ENCODE data around the gene STH. TPM values are rescaled to one million over a fixed set of nuclear protein-coding genes. Genes with fewer than 3 reads are reported as not detected.

The STH gene, protein sequence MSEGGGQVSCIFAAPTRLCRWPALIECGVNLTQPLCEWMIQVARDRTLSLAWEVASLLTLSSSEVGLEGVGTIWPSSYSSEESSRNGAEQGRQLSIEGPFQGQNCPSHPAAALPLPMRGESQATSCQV
- total RNA-seq (not detected in 2 replicates), polyA plus RNA-seq (not detected in 2 replicates), polyA minus RNA-seq (ENCODE audit: low replicate concordance) (not detected in 2 replicates)
- polyA plus RNA-seq (2012) = not detected in 2 replicates

DNA sequence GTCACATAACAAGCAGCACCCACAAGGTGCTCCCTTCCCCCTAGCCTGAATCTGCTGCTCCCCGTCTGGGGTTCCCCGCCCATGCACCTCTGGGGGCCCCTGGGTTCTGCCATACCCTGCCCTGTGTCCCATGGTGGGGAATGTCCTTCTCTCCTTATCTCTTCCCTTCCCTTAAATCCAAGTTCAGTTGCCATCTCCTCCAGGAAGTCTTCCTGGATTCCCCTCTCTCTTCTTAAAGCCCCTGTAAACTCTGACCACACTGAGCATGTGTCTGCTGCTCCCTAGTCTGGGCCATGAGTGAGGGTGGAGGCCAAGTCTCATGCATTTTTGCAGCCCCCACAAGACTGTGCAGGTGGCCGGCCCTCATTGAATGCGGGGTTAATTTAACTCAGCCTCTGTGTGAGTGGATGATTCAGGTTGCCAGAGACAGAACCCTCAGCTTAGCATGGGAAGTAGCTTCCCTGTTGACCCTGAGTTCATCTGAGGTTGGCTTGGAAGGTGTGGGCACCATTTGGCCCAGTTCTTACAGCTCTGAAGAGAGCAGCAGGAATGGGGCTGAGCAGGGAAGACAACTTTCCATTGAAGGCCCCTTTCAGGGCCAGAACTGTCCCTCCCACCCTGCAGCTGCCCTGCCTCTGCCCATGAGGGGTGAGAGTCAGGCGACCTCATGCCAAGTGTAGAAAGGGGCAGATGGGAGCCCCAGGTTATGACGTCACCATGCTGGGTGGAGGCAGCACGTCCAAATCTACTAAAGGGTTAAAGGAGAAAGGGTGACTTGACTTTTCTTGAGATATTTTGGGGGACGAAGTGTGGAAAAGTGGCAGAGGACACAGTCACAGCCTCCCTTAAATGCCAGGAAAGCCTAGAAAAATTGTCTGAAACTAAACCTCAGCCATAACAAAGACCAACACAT lies at the start of gene STH:
TSS of gene STH (plus strand) at position 264 of the 913 bp plus-strand sequence. CDS start at position 294, 30 bp downstream.
- no peaks in the 10 kb centered on the region for H3K4me1 ChIP-seq (ENCODE audit: control insufficient read depth, extremely low read depth, insufficient read depth, low read length)
- no peaks in the 10 kb centered on the region for H4K20me1 ChIP-seq (ENCODE audit: control insufficient read depth, extremely low read depth, insufficient read depth, low read length)
- H3K9me3 ChIP-seq (ENCODE audit: control insufficient read depth, insufficient read depth, low read depth, low read length) = no peaks in the 10 kb centered on the region
- H3K27me3 ChIP-seq (ENCODE audit: control insufficient read depth, insufficient read depth, low read length) = peaks cover 3% of the 10 kb centered on the region
- H3K9ac ChIP-seq (ENCODE audit: insufficient read depth, low read length) = no peak within 1 kb of the TSS
- no peak for DNase-seq (ENCODE audit: low read depth in 2 of 2)
- no peak within 1 kb of the TSS for H2AFZ ChIP-seq (ENCODE audit: low read length)
- no peaks in the 10 kb centered on the region for H3K36me3 ChIP-seq (ENCODE audit: control insufficient read depth, insufficient read depth, low read length)
- H3K27ac ChIP-seq (ENCODE audit: insufficient read depth, low read length) = no peak within 1 kb of the TSS
- no peak within 1 kb of the TSS for H3K4me3 ChIP-seq (replicated peaks in 1 of 4; ENCODE audit: control extremely low read depth in 1 of 4, insufficient read depth in 1 of 4, low read depth in 3 of 4, low read length in 4 of 4)
- H3K79me2 ChIP-seq (ENCODE audit: control insufficient read depth, insufficient read depth, low read length) = no peaks in the 10 kb centered on the region
- H3K4me2 ChIP-seq (ENCODE audit: extremely low read depth, insufficient read depth, low read length) = no peak within 1 kb of the TSS
- no peak for TF ChIP-seq EZH2 (IDR thresholded peaks at IDR 0.05; ENCODE audit: low read length, missing control alignments)
- TF ChIP-seq, protein P1, sequence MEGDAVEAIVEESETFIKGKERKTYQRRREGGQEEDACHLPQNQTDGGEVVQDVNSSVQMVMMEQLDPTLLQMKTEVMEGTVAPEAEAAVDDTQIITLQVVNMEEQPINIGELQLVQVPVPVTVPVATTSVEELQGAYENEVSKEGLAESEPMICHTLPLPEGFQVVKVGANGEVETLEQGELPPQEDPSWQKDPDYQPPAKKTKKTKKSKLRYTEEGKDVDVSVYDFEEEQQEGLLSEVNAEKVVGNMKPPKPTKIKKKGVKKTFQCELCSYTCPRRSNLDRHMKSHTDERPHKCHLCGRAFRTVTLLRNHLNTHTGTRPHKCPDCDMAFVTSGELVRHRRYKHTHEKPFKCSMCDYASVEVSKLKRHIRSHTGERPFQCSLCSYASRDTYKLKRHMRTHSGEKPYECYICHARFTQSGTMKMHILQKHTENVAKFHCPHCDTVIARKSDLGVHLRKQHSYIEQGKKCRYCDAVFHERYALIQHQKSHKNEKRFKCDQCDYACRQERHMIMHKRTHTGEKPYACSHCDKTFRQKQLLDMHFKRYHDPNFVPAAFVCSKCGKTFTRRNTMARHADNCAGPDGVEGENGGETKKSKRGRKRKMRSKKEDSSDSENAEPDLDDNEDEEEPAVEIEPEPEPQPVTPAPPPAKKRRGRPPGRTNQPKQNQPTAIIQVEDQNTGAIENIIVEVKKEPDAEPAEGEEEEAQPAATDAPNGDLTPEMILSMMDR (conservative IDR thresholded peaks at IDR 0.05 in 1 of 2, IDR thresholded peaks at IDR 0.05 in 1 of 2; ENCODE audit: low read depth in 1 of 2, low read length in 2 of 2) = no peak

DNA sequence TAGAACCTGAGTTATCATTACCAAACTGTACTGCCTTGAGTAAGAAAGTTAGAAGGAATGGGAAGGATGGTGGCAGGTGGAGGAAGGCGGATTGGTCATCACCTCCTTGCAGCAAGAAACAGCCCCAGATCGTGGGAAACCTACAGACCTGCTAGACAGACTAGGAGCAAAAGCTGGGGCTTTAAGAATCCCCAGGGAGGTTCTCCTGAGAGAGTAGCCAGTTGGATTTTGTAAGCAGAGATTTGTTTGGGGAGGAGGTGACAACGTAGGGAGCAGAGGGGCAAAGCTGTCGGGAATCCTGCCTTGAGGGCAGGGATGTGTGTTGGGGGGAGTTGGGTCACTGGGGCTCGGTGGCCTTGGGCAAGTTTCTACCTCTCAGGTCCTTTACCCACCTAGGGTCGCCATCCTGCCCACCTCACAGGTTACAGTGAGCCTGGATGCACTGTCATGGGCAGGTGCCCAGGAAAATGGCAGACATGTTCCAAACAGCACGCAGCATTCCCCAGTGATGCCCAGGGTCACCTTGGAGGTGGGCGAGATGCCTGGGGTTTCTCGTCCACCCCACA lies 49.2 kb upstream of the STH start:
- H3K79me2 ChIP-seq (ENCODE audit: control insufficient read depth, insufficient read depth, low read length) = no peaks in the 10 kb centered on the region

More for the DNA sequence above, 49.2 kb upstream of the STH start:
- peaks cover 2% of the 10 kb centered on the region for H3K4me1 ChIP-seq (ENCODE audit: control insufficient read depth, extremely low read depth, insufficient read depth, low read length)
- DNase-seq (ENCODE audit: low read depth in 2 of 2) = no peak
- H3K9me3 ChIP-seq (ENCODE audit: control insufficient read depth, insufficient read depth, low read depth, low read length) = no peaks in the 10 kb centered on the region
- H3K27ac ChIP-seq (ENCODE audit: insufficient read depth, low read length) = no peak overlapping the region
- H3K4me2 ChIP-seq (ENCODE audit: extremely low read depth, insufficient read depth, low read length) = no peak overlapping the region
- H2AFZ ChIP-seq (ENCODE audit: low read length) = no peak overlapping the region
- no peak overlapping the region for H3K4me3 ChIP-seq (replicated peaks in 1 of 4; ENCODE audit: control extremely low read depth in 1 of 4, insufficient read depth in 1 of 4, low read depth in 3 of 4, low read length in 4 of 4)
- no peaks in the 10 kb centered on the region for H4K20me1 ChIP-seq (ENCODE audit: control insufficient read depth, extremely low read depth, insufficient read depth, low read length)
- TF ChIP-seq EZH2 (IDR thresholded peaks at IDR 0.05; ENCODE audit: low read length, missing control alignments) = no peak
- TF ChIP-seq, protein P1 (conservative IDR thresholded peaks at IDR 0.05 in 1 of 2, IDR thresholded peaks at IDR 0.05 in 1 of 2; ENCODE audit: low read depth in 1 of 2, low read length in 2 of 2) = no peak
- H3K36me3 ChIP-seq (ENCODE audit: control insufficient read depth, insufficient read depth, low read length) = no peaks in the 10 kb centered on the region
- H3K27me3 ChIP-seq (ENCODE audit: control insufficient read depth, insufficient read depth, low read length) = peaks cover 14% of the 10 kb centered on the region
- no peak overlapping the region for H3K9ac ChIP-seq (ENCODE audit: insufficient read depth, low read length)
